Measurements from ENCODE around the gene LTB4R2. TPM values are rescaled to one million over a fixed set of nuclear protein-coding genes. Genes with fewer than 3 reads are reported as not detected.

LTB4R2 gene
- 1 to 10 TPM; 3.3 to 4.5 TPM for total RNA-seq

GRCh38 chr14:24309538-24310264 lies at the start of gene LTB4R2:
LTB4R2 (plus strand) TSS chr14:24310140; CDS start chr14:24310665, 525 bp downstream.

GRCh38 chr14:24262821-24263733 lies 46.9 kb upstream of the LTB4R2 start, which contains the start of gene TGM1:
TGM1 (minus strand) TSS chr14:24263177; CDS start chr14:24262352, 825 bp downstream.

GRCh38 chr14:24271134-24271833 lies 38.7 kb upstream of the LTB4R2 start, which contains the start of gene RABGGTA:
RABGGTA (minus strand) TSS chr14:24271597; CDS start chr14:24271115, 482 bp downstream.

GRCh38 chr14:24299255-24300191 lies 10.4 kb upstream of the LTB4R2 start, which contains the start of the genes DHRS1 and NOP9:
DHRS1 (minus strand) TSS chr14:24299780; CDS start chr14:24299106, 674 bp downstream.
NOP9 (plus strand) TSS chr14:24299850; CDS start chr14:24299955, 105 bp downstream.

GRCh38 chr14:24307575-24308341 lies 2.2 kb upstream of the LTB4R2 start, which contains the start of gene CIDEB:
CIDEB (minus strand) TSS chr14:24307977; CDS start chr14:24307858, 119 bp downstream.

GRCh38 chr14:24310646-24311604 lies 985 bp downstream of the LTB4R2 start, which contains the start of gene LTB4R:
LTB4R (plus strand) TSS chr14:24311502; CDS start chr14:24315652, 4,150 bp downstream.

GRCh38 chr14:24334431-24335291 lies 24.7 kb downstream of the LTB4R2 start, which contains the start of gene ADCY4:
ADCY4 (minus strand) TSS chr14:24335071; CDS start chr14:24334652, 419 bp downstream.

GRCh38 chr14:24339284-24340151 lies 29.6 kb downstream of the LTB4R2 start, which contains the start of gene RIPK3:
RIPK3 (minus strand) TSS chr14:24339991; CDS start chr14:24339826, 165 bp downstream.

Small RNA genes within 50 kb of the gene (small RNA-seq; reads per million reads assigned to genes)
- 0 reads per million in 2 donors for gene RF00026

Other genes starting within 250 kb of the LTB4R2 start
- not detected for gene CPNE6, start 238.6 kb upstream of the LTB4R2 start, total RNA-seq
- gene PCK2, start 215.8 kb upstream of the LTB4R2 start, total RNA-seq, result 10 to 100 TPM in 1 of 2 donors, 1 to 10 TPM in 1; 9.3 to 16.7 TPM
- 10 to 100 TPM; 74.3 to 83.3 TPM for gene DCAF11, start 195.4 kb upstream of the LTB4R2 start, total RNA-seq
- 1 to 10 TPM; 1.7 to 2.0 TPM for gene NRL, start 195.2 kb upstream of the LTB4R2 start, total RNA-seq
- under 1 TPM in 1 of 2 donors, not detected in 1; 0.34 TPM for gene FITM1, start 179.5 kb upstream of the LTB4R2 start, total RNA-seq
- 100 to 1,000 TPM; 116 TPM for gene PSME1, start 173.9 kb upstream of the LTB4R2 start, total RNA-seq
- gene EMC9, start 168.5 kb upstream of the LTB4R2 start, total RNA-seq, result 10 to 100 TPM; 16.9 to 18.6 TPM
- 100 to 1,000 TPM; 163 to 168 TPM for gene PSME2, start 163.5 kb upstream of the LTB4R2 start, total RNA-seq
- gene RNF31, start 162.6 kb upstream of the LTB4R2 start, total RNA-seq, result 10 to 100 TPM; 58.8 to 76.9 TPM
- 100 to 1,000 TPM; 161 to 192 TPM for gene IRF9, start 148.9 kb upstream of the LTB4R2 start, total RNA-seq
- 10 to 100 TPM in 1 of 2 donors, 1 to 10 TPM in 1; 8.9 to 29.0 TPM for gene REC8, start 138.1 kb upstream of the LTB4R2 start, total RNA-seq
- gene IPO4, start 121.3 kb upstream of the LTB4R2 start, total RNA-seq, result 10 to 100 TPM; 38.2 to 69.3 TPM
- gene TM9SF1, start 114.7 kb upstream of the LTB4R2 start, total RNA-seq, result 10 to 100 TPM; 57.6 to 60.9 TPM
- not detected for gene TSSK4, start 104.4 kb upstream of the LTB4R2 start, total RNA-seq
- gene CHMP4A, start 96.7 kb upstream of the LTB4R2 start, total RNA-seq, result 10 to 100 TPM in 1 of 2 donors, 1 to 10 TPM in 1; 8.3 to 12.4 TPM
- gene MDP1, start 94.1 kb upstream of the LTB4R2 start, total RNA-seq, result 1 to 10 TPM; 3.3 to 7.9 TPM
- gene NEDD8, start 77.8 kb upstream of the LTB4R2 start, total RNA-seq, result 10 to 100 TPM; 80.2 to 96.6 TPM
- gene GMPR2, start 77.2 kb upstream of the LTB4R2 start, total RNA-seq, result 10 to 100 TPM; 39.9 to 64.6 TPM
- gene TINF2, start 67.5 kb upstream of the LTB4R2 start, total RNA-seq, result 10 to 100 TPM; 44.6 to 52.7 TPM
- under 1 TPM in 1 of 2 donors, not detected in 1; 0.34 TPM for gene TGM1, start 47.0 kb upstream of the LTB4R2 start, total RNA-seq
- gene RABGGTA, start 38.5 kb upstream of the LTB4R2 start, total RNA-seq, result 10 to 100 TPM; 38.5 to 41.0 TPM
- gene DHRS1, start 10.4 kb upstream of the LTB4R2 start, total RNA-seq, result 10 to 100 TPM; 11.0 to 20.3 TPM
- gene NOP9, start 10.3 kb upstream of the LTB4R2 start, total RNA-seq, result 10 to 100 TPM; 23.1 to 28.3 TPM
- gene CIDEB, start 2.2 kb upstream of the LTB4R2 start, total RNA-seq, result 1 to 10 TPM; 1.7 to 2.4 TPM
- gene LTB4R, start 1.4 kb downstream of the LTB4R2 start, total RNA-seq, result 1 to 10 TPM in 1 of 2 donors, under 1 TPM in 1; 1.00 to 2.1 TPM
- gene ADCY4, start 24.9 kb downstream of the LTB4R2 start, total RNA-seq, result under 1 TPM; under 0.01 to 0.34 TPM
- gene RIPK3, start 29.9 kb downstream of the LTB4R2 start, total RNA-seq, result 1 to 10 TPM; 3.4 to 3.7 TPM
- gene NFATC4, start 58.0 kb downstream of the LTB4R2 start, total RNA-seq, result 10 to 100 TPM; 16.0 to 29.3 TPM
- gene NYNRIN, start 88.9 kb downstream of the LTB4R2 start, total RNA-seq, result 1 to 10 TPM; 1.0 to 1.7 TPM
- under 1 TPM; 0.33 to 0.34 TPM for gene CBLN3, start 119.5 kb downstream of the LTB4R2 start, total RNA-seq
- gene KHNYN, start 119.8 kb downstream of the LTB4R2 start, total RNA-seq, result 10 to 100 TPM; 42.3 to 46.5 TPM
- 10 to 100 TPM in 1 of 2 donors, 1 to 10 TPM in 1; 7.3 to 15.5 TPM for gene SDR39U1, start 132.6 kb downstream of the LTB4R2 start, total RNA-seq
- gene CMA1, start 198.1 kb downstream of the LTB4R2 start, total RNA-seq, result not detected